Hematopoietic multipotent progenitor cell treated with erythropoietin and hydrocortisone succinate and interleukin-3 and kit ligand, for 8 days (in vitro differentiated cells): ENCODE measurements around the gene SPCS2.
"Not testable (repeated sequence)": the region's sequence is repeated elsewhere in the genome, so short reads cannot be mapped to it uniquely, and the experiment has no call there.

Source experiments
- DNase-seq: peaks from one replicate; pipeline ENCODE4 v3.0.0-alpha.2; 2015

The SPCS2 gene

DNA sequence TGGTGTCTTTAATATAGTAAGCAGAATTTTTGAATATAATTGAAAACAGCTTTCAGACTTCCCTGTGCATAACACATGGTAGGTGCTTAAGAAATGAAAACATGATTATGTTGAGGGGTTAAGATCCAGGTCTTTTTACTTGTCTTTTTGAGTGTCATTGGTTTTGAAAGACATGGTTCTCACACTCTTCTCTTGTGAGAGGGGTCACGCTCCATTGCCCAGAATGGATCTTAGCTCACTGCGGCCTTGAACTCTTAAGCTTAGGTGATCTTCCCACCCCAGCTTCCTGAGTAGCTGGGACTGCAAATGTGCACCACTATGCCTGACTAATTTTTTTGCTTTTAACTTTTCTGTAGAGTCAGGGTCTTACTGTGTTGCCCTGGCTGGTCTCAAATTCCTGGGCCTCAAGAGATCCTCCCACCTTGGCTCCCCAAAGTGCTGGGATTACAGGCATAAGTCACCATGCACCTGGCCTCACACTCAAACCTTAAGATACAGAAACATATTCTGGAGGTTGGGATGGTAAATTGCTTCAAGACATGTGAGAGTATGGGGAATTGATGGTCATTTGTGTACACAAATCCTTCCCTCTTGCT is 1.4 kb downstream of the SPCS2 start:
- DNase-seq = no peak

DNA sequence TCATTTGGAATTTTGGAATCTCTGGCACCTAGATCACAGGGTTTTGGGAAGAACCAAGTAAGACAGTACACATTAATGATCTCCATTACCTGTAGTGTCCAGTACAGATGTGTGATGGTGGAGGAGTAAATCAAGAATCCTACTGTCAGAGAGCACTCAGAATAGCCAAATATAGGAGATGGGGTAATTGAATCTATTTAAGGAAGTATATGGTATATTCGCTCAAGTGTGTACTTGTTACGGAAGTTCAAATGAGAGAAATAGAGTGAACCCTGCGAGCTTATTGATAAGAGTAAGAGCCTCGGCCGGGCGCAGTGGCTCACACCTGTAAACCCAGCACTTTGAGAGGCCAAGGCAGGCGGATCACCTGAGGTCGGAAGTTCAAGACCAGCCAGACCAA is 2.2 kb downstream of the SPCS2 start:
- no peak for DNase-seq

DNA sequence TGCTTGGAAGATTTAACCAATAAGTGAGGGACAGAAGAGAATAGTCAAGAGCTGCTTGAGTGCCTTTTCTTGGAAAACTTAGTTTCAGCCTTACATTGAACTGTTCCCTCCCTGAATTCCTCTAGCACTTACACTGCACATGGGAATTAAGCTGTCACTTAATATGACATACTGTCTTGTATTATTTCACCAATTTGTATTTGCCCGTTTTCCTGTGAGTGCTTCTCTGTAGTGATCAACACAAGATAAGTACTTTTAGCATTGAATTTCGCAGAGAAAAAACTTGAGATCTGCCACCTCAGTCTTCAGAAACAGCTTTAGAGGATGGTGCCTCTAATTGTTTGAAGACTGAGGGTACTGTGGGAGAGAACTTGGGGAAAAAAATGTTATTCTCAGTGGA is 3.7 kb downstream of the SPCS2 start:
- DNase-seq = no peak

DNA sequence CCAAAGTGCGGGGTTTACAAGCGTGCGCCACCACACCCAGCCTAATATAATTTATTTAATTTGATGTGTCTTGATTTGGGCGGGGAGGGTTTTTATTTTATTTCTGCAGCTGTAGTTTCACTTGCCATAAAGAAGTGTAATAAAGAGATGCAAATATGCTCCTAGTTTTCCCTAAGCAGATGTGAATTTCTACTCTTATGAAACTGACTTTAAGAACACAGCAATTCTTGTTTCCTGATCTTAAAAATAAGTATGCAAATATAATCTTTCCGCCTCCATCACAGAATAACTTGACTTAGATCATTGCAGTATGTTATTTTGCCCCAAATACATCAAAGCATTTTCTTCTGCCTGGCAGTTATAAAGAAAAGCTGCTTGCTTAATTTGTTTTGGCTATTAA is 4.4 kb downstream of the SPCS2 start:
- DNase-seq = no peak

DNA sequence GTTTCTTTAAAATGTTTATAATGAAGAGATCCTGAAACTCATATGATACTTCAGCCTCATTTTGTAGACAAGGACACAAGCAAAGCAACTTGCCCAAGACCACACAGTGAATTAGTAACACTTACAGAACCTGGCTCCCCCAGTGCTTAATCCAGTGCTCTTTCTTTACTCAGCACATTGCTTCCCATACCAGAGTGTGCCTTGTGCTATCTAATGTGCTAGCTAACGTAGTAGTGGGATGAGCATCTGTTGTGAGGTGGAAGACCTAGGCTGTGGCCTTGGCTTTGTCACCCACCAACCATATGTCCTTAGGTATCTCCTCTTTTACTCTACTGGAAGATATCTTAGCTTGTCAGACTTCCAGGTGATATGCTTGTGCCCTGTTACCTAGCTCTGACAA is 5.1 kb downstream of the SPCS2 start:
- no peak for DNase-seq

DNA sequence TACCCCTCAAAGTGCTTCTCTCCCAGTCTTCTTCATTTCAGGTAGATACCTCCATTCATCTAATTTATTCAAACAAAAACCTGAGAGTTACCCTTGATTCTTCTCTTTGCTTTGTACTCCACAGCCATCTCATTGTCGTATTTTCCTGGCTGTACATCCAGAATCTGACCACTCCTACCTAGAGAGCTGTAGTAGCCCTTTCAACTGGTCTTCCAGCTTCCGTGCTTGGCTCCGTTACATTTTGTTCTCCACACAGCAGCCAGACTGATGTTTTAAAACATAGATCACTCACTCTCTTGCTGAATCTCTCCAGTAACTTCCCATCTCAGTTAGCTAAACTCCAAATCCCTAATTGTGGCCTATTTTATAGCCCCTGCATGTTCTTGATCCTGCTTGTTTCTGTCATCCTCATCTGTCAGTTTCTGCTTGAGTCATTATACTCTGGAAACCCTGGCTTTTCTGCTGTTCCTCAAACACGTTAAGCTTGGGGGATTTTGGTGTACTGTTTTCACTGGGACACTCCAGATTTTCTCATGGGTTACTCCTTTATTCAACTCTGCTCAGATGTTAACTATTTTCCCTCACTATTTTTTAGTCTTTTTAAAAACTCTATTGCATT is 7.4 kb downstream of the SPCS2 start:
- DNase-seq = no peak

DNA sequence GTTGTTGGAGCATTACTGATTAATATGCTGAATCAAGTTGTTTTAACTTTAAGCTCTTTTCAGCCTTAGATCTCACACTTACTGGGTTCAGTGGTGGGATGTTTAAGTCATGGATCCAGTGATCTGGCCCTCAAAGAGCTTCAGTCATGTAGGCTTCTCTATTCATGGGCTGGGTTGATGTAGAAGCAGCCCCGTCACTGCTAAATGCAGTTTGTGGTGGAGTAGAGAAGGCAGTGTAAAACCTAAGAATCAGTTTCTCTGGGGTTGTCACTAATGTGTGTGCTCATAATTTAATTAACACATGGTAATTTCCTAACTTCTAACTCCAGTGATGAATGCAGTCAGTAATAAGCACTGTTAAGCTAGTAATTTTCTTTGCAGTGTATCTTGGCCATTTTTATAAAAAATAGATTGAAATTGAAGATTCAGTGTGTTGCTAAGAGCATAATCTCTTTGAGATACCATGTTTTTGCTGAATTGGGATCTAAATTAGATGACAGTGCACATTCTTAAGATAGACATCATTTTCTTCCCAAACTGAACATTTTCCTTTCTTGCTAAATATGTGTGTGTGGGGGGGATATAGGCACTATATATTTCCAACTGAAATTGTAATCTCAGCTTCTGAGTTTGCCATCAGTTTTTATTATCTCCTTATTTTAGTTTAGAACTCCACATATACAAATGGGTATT is 9.0 kb downstream of the SPCS2 start:
- DNase-seq = no peak

DNA sequence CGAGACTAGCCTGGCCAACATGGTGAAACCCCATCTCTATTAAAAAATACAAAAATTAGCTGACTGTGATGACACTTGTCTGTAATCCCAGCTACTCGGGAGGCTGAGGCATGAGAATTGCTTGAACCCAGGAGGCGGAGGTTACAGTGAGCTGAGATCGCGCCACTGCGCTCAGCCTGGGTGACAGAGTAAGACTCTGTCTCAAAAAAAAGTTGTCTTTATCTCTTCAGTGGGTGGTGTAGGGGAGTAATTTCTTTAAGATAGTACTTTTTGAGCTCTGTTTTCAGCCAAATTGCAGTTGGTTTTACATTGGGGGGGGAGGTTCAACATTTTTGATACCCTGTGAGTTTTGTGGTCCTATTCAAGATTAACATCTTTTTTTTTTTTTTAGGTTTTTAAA is 11.1 kb downstream of the SPCS2 start:
- DNase-seq = peak; percentile 39

DNA sequence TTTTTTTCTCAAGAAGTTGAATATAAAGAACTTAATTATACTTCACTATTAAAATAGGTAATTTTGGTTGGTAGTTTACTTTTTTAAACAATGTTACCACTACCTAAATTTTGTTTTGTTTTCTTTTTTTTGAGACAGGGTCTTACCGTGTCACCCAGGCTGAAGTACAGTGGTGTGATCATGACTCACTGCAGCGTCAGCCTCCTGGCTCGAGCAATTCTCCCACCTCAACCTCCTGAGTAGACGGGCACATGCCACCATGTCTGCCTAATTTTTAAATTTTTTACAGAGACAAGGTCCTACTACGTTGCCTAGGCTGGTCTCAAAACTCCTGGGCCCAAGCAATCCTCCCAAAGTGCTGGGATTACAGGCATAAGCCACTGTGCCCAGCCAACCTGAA is 17.6 kb downstream of the SPCS2 start:
- DNase-seq = no peak

DNA sequence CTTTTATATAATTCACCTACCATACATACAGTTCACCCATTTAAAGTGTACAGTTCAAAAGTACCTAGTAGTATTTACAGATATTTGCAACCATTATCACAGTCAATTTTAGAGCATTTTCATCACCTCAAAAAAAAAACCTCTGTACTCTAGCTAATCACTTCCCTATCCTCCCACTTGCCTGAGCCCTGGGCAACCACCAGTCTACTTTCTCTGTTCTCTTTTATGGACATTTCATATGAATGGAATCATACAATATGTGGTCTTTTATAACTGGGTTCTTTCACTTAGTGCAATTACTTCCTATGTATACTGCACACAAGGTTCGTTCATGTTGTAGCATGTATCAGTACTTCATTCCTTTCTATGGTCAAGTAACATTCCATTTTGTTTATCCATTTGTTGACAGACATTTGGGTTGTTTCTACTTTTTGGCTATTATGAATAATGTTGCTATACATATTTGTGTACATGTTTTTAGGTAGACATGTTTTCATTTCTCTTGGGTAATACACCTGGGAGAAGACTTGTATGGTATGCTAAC is 21.9 kb downstream of the SPCS2 start:
- DNase-seq = no peak

DNA sequence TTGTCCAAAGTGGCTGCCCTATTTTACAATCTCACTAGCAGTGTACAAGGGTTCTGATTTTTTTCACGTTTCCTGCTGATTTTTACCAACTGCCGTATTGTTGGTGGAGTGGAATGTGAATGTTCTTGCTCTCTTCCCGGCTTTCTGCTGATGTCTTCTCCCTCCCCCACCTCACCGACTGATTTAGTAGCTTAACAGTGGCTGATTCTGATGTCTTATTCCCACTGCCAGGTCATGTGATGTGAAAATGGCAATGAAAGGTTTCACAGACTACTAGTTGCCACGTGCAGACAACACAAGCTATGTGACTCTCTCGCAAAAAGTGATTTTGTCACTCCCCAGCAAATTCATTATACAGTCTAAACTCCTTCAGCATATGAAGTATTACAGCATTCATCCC is 22.4 kb downstream of the SPCS2 start:
- no peak for DNase-seq

DNA sequence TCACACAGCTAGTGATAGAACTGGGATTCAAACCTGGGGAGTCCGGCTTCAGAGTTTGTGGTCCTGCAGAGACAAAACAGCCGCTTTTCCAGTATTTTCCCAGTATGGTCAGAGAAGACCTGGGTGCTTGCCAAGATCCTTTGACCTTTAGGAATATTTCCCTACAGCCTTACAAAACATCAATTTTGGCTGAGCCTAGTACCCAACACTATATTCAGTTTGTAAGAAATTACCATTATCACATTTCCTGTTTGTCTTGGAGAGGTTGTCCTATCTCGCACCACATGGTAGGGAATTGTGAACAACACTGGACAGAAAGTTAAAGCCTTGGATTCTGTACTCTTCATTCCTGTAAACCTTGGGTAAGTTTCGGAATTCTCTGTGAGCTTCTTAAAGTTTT is 29.0 kb downstream of the SPCS2 start:
- no peak for DNase-seq

DNA sequence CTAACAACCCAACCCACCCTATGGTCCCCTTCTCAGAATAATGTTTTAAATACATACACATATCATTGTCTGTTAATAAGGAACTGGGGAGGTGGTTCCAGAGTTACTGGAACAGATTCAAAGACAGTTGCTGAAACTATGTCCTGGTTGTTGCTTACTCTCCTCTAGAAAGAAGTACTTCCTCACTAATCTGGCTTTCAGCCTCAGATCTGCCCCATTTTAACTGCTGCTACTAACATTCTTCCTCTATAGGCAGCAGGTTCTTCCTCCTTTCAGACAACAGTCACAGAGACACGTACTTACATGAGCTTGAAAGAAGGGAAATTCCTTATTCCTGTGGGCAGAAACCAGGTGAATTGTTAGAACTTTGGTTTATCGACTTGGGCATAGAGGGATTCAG is 31.6 kb downstream of the SPCS2 start:
- no peak for DNase-seq

DNA sequence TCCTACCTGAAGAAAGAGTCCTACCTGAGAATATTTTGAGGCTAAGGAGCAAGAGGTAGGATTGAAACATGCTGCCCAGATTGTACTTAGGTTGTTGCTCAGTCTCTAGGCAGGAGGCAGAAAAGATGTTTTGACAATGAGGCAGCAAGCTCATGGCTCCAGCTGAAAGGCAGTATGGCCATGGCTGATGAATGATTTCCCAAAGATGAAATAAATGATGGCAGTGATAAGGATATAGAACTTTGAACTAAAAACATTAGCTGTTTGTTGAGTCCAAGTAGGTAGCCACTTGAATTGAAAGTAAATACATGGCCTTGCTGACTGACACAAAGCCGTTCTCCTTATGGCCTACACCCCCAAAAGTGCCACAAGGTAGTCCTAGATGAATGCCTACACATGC is 32.8 kb downstream of the SPCS2 start:
- no peak for DNase-seq

DNA sequence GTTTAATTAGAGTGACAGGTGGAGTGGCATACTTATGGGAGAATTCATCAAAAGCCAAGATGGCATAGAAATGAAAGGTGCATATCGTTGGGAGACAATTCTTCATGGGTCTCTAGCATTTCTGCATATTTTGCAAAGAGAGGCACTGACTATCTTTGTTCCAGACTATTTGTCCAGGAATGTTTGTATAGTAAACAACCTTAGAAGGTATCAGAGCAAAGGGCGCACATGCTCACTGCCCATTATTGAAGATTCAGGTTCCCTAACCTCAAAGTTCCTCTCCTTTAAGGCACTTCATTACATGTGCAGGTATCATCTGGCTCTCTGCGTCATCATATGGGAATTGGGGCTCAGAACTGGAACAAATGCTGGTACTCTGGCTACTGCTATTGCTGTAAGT is 35.0 kb downstream of the SPCS2 start:
- no peak for DNase-seq

DNA sequence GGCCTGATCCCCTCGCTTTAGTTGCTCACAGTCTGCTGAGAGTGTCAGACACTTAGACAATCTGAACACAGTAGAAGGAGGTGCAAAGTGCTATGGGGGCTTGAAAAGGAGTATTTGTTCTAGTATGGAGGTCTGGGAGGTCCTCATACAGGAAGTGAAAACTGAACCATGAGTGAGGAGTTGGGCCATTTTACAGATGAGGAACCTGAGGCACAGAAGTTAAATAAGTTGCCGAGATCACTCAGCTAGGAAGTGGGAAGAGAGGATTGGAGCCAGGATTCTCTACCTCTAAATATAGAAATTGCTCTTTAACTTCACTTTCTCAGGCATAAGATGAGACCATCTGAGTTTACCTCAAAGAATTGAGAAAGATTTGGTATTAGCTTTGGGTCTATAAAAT is 35.7 kb downstream of the SPCS2 start:
- DNase-seq = no peak

DNA sequence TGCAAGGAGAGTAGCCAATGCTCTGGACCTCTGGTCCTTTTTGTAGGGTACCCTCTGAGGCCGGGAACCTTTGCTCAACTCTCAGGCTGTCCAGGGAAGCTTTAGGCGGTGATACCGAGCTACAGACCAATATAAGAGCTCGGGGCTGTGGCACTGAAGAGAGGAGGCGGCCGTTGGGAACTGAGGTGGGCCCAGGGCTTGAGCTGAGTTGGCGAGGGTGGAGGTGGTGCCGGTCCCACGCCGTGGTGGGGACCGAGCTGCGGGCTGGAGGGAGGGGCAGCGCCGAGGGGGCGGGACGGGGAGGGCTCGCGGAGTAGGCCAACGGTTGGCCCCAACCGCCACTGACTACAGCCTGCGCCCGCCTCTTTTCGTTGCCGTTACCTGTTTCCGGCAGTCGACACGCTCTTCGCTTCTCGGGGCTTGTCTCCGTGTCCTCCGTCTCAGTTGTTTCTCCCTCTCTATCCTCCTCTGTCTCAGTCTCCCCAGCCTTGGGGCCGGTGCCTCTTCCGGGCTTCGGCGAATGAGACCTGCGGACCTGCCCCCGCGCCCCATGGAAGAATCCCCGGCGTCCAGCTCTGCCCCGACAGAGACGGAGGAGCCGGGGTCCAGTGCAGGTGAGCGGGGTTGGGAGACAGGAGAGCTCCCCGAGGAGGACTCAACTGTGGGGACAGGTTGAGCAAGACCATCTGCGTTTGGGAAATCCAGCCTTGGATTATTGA is 39.6 kb downstream of the SPCS2 start, which contains the start of gene NEU3:
TSS of gene NEU3 (plus strand) at position 393 of the 719 bp plus-strand sequence. CDS start at position 521, 128 bp downstream.
- peak; percentile 84 for DNase-seq

DNA sequence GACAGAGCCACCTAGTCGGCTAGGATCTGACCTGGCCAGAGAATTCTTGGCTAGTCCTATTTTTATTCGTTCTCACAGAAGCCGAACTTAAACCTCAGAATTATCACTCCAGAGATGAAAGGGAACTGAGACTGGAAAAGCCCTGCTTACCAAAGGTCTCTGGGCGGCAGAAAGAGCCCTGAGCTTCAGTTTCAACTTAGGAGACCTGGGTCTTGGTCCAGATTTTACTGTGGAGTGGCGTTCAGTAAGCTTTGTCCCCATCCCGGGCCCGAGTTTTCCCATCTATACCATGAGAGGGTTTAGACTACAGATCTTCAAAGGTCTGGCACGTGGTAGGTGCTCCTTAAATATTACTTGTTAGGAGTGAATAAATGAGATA is 40.2 kb downstream of the SPCS2 start:
- DNase-seq = no peak

DNA sequence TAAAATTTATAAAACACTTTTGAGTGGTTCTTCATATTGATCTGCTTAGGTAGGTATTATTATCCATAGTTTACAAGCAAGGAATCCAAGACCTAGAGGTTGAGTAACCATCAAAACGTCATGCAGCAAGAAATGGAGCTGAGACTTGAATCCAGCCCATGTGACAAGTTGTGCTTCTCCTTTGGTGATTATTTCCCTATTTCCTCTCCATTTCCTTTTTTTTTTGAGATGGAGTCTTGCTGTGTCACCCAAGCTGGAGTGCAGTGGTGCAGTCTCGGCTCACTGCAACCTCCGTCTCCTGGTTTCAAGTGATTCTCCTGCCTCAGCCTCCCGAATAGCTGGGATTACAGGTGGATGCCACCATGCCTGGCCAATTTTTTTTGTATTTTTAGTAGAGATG is 41.1 kb downstream of the SPCS2 start:
- DNase-seq = not testable (repeated sequence)

DNA sequence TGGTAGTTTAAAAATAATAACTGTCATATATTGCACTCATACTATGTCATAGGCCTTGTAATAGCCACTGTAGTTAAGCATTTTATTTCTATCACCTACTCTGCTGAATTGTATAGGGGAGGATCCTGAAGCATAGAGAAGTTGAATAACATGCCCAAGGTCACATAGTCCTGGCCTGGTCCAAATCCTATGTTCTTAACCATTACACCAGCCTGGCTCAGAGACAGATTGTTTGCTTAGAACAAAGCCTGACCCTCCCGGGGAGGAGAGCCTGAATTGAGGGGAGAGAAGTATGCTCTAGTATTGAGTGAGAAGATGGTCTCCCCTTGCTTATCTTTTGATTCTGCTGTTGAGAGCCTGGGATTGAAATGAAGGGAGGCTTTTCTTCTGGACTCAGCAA is 41.9 kb downstream of the SPCS2 start:
- DNase-seq = no peak

DNA sequence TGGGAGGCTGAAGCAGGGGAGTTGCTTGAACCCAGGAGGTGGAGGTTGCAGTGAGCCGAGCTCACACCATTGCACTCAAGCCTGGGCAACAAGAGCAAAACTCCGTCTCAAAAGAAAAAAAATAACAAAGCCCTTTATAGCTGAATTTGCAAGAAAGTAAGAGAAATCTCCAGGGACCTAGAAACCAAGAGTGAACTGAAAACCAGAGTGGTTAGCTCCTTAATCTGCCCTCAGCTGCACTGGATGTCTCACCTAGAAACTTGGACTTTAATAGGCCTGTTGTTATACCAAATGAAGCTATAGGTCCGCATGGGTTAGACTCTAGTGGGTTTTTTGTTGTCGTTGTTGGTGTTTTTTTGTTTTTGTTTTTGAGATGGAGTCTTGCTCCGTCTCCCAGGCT is 43.8 kb downstream of the SPCS2 start:
- no peak for DNase-seq

DNA sequence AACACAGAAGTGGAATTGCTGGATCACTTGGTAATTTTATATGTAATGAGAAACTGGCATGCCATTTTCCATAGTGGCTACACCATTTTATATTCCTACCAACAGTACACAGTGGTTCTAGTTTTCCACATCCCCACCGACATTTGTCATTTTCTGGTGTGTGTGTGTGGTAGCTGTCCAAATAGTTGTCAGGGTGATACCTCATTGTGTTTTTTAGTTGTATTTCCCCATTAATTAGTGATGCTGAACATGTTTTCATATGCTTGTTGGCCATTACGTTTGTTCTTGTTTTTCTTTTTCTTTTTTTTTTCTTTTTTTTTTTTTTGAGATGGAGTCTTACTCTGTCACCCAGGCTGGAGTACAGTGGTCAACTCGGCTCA is 51.9 kb downstream of the SPCS2 start:
- DNase-seq = no peak

DNA sequence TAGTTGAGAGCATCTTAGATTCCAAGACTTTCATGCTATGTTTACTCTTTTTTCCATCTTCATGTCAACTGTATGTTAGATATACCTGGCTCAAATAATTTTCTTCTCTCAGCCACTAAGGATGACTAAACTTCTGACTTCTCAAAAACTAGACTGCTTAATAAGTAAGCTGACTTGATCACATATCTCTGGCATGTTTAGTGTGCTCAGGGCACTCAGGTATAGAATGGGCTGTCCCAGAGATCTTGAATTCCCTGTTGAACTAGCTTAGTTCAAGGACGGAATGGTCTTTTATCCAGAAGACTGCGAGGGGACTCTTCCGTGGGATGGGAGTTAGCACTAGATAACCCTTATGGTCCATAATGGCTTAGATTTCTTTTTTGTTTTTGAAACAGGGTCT is 52.6 kb downstream of the SPCS2 start:
- no peak for DNase-seq

DNA sequence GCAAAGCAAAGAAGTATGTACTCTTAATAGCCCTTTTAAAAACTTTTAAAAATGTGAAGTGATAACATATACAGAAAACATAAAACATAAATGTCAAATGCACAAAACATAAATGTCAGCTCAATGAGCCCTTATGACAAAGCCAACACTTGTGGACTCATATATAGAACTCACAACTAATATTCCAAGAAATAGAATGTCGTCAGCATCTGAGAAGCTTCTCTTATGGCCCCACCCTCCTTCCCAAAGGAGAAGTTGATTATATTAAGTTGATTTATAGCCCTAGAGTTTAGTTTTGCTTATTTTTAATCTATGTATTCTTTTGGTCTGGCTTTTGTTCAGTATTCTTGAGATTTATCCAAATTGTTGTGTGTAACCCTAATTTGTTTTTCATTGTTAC is 53.5 kb downstream of the SPCS2 start:
- DNase-seq = no peak
